Pericardium fibroblast (primary cell): ENCODE data around the gene KIAA0513. TPM values are rescaled to one million over a fixed set of nuclear protein-coding genes. Genes with fewer than 3 reads are reported as not detected.

Experiments
- total RNA-seq: library from RNA; depleted of rRNA; stranded (reverse); fragments of >200 nt; gene quantifications from 2 replicates; pipeline ENCODE4 v1.2.3, GENCODE V29; 2015

The KIAA0513 gene
- 4.2 and 8.1 TPM in 2 replicates for total RNA-seq

GRCh38 chr16:85027349-85027957 is at the start of gene KIAA0513:
TSS of gene KIAA0513 (plus strand) at chr16:85027795. CDS start at chr16:85067072, 39,277 bp downstream.

GRCh38 chr16:85010931-85011845 is 16.4 kb upstream of the KIAA0513 start, which contains the start of gene ZDHHC7:
TSS of gene ZDHHC7 (minus strand) at chr16:85011535. CDS start at chr16:84990618, 20,917 bp downstream.

GRCh38 chr16:85112364-85112763 is 84.8 kb downstream of the KIAA0513 start, which contains the start of gene CIBAR2:
TSS of gene CIBAR2 (minus strand) at chr16:85112472. CDS start at chr16:85112352, 120 bp downstream.

Other genes with a start within 250 kb of the KIAA0513 start
- 68.6 and 76.9 TPM in 2 replicates for gene CRISPLD2, start 207.8 kb upstream of the KIAA0513 start, total RNA-seq
- 56.7 and 62.8 TPM in 2 replicates for gene ZDHHC7, start 16.3 kb upstream of the KIAA0513 start, total RNA-seq
- gene CIBAR2, start 84.7 kb downstream of the KIAA0513 start, total RNA-seq: not detected in 2 replicates